Spleen (tissue), 11 donors: ENCODE data around the gene CSNK2B. TPM values are rescaled to one million over a fixed set of nuclear protein-coding genes. Genes with fewer than 3 reads are reported as not detected.

Experiments
- DNase-seq: peaks from one replicate; pipeline ENCODE4 v3.0.0-alpha.2; 2020
- H3K27ac ChIP-seq, 8 donors: fragments of 200-600 bp; sonication (generic) in 7 of 8; 1 replicate in 4 of 8; 2 replicates in 4 of 8; pipeline versions ENCODE4 v1.5.0 to v1.8.0; 2016 to 2021; ENCODE audit warnings: inconsistent platforms in 4 of 8, mild to moderate bottlenecking in 4 of 8, moderate library complexity in 1 of 8
- H3K27me3 ChIP-seq, 7 donors: fragments of 200-600 bp; sonication (generic) in 6 of 7; replicated peaks in 1 of 7; 1 replicate in 4 of 7; 2 replicates in 3 of 7; pipeline versions ENCODE4 v1.5.0 to v1.8.0; 2016 to 2021; ENCODE audit warnings: inconsistent platforms in 3 of 7, mild to moderate bottlenecking in 1 of 7
- H3K36me3 ChIP-seq, 6 donors: fragments of 200-600 bp; sonication (generic) in 5 of 6; 1 replicate in 4 of 6; 2 replicates in 2 of 6; pipeline versions ENCODE4 v1.5.0 to v1.8.0; 2016 to 2021; ENCODE audit warnings: inconsistent platforms in 2 of 6
- H3K4me1 ChIP-seq, 6 donors: fragments of 200-600 bp; sonication (generic) in 5 of 6; 1 replicate in 3 of 6; 2 replicates in 3 of 6; pipeline versions ENCODE4 v1.5.0 to v1.8.0; 2016 to 2021; ENCODE audit warnings: inconsistent platforms in 3 of 6
- H3K4me3 ChIP-seq, 8 donors: fragments of 200-600 bp; sonication (generic) in 7 of 8; 1 replicate in 4 of 8; 2 replicates in 4 of 8; pipeline versions ENCODE4 v1.5.0 to v1.8.0; 2016 to 2021; ENCODE audit warnings: inconsistent platforms in 4 of 8, mild to moderate bottlenecking in 4 of 8, moderate library complexity in 2 of 8
- H3K9me3 ChIP-seq, 8 donors: fragments of 200-600 bp; sonication (generic) in 7 of 8; 1 replicate in 4 of 8; 2 replicates in 4 of 8; pipeline versions ENCODE4 v1.5.0 to v1.8.0; 2016 to 2021; ENCODE audit warnings: inconsistent platforms in 4 of 8
- POLR2A ChIP-seq, 3 donors: fragments of 450-650 bp; IDR thresholded peaks; one replicate each; pipeline ENCODE4 v1.5.1; 2017; ENCODE audit warnings: antibody characterized with exemption in 3 of 3, mild to moderate bottlenecking in 1 of 3
- POLR2AphosphoS5 ChIP-seq, 3 donors: sonication (generic); formaldehyde crosslinking; IDR thresholded peaks; one replicate each; pipeline ENCODE4 v1.5.1; 2017; ENCODE audit warnings: antibody characterized with exemption in 3 of 3
- WGBS, 5 donors: extraction: QIAGEN DNeasy Blood & Tissue Kit in 3 of 5; methylation state at CpG; one replicate each; pipeline versions ENCODE4 v1.1.5 to v1.1.7; 2013 to 2018; 5-methylcytosine and 5-hydroxymethylcytosine counted together
- intact Hi-C: fragments of 100-400 bp; cut with DNase I; formaldehyde crosslinking; loops from one replicate; pipeline ENCODE4 v1.15.0; 2023; ENCODE audit warnings: low total_unique reads
- polyA plus RNA-seq, 3 donors: library from polyadenylated mRNA; stranded (reverse); fragments of 200-250 nt; gene quantifications; one replicate each; pipeline ENCODE4 v1.2.1, GENCODE V29; 2013
- total RNA-seq, 7 donors: library from RNA; depleted of rRNA in 3 of 7; stranded (reverse); fragments of >200 nt in 3 of 7; fragmentation: NEBNext Ultra II Directional in 4 of 7; extraction: Animal tissue kit (Norgen Biotek cat#: 25700) in 4 of 7; gene quantifications; one replicate each; pipeline versions ENCODE4 v1.1.0 to v1.2.1, GENCODE V29; 2016 to 2021
- TF ChIP-seq, protein P1 (sequence below), 11 experiments: fragments of 200-600 bp in 7 of 11; fragments of 450-650 bp in 4 of 11; sonication (generic) in 4 of 11; IDR thresholded peaks in 8 of 11; conservative IDR thresholded peaks in 3 of 11; 1 replicate in 7 of 11; 2 replicates in 4 of 11; pipeline versions ENCODE4 v1.4.0 to v1.8.0; 2016 to 2021; ENCODE audit warnings: antibody characterized with exemption in 11 of 11, inconsistent platforms in 4 of 11, mild to moderate bottlenecking in 1 of 11
- donor health status: healthy with polysubstance abuse.
- donor health status: DM: no; HTN: no; CAD: no; lungs with moderate emphysema.
- donor health status: DM: no; HTN: no; CAD: no.
- donor health status: Bipolar disorder and iron deficiency.
- donor health status: healthy.
- donor health status: DM: no; HTN: no; CAD: no.
- donor health status: DM: yes; HTN: yes; CAD: no.

The CSNK2B gene
- total and polyA plus RNA-seq, 10 donors, result 122 to 294 (median 145) TPM

- no peak for DNase-seq
- Histone ChIP-seq H3K36me3 (no peaks in the 10 kb centered on the region), H3K27ac (no peak within 1 kb of the TSS), H3K27me3 (no peaks in the 10 kb centered on the region), H3K9me3 (no peaks in the 10 kb centered on the region), H3K4me3 (no peak within 1 kb of the TSS), H3K4me1 (peaks cover 0 to 17% (median 8%) of the 10 kb centered on the region in 6 donors)
- TF ChIP-seq, protein P1, sequence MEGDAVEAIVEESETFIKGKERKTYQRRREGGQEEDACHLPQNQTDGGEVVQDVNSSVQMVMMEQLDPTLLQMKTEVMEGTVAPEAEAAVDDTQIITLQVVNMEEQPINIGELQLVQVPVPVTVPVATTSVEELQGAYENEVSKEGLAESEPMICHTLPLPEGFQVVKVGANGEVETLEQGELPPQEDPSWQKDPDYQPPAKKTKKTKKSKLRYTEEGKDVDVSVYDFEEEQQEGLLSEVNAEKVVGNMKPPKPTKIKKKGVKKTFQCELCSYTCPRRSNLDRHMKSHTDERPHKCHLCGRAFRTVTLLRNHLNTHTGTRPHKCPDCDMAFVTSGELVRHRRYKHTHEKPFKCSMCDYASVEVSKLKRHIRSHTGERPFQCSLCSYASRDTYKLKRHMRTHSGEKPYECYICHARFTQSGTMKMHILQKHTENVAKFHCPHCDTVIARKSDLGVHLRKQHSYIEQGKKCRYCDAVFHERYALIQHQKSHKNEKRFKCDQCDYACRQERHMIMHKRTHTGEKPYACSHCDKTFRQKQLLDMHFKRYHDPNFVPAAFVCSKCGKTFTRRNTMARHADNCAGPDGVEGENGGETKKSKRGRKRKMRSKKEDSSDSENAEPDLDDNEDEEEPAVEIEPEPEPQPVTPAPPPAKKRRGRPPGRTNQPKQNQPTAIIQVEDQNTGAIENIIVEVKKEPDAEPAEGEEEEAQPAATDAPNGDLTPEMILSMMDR (IDR thresholded peaks at IDR 0.05 in 8 of 11, conservative IDR thresholded peaks at IDR 0.05 in 3 of 11), result no peak
- TF ChIP-seq POLR2A (IDR thresholded peaks at IDR 0.05), result no peak
- TF ChIP-seq POLR2AphosphoS5 (IDR thresholded peaks at IDR 0.05), result no peak
- 75 to 89% (median 81%) methylated on average over 14 to 16 of the region's 16 CpGs for WGBS, 5 donors
- intact Hi-C loops, result no loop called here
Measured at GRCh38 chr6:31715022-31715958, 49.4 kb downstream of the CSNK2B start, which contains the start of gene LY6G6D. TSS of gene LY6G6D (plus strand) at chr6:31715348. CDS start at chr6:31715356, 8 bp downstream.

DNA sequence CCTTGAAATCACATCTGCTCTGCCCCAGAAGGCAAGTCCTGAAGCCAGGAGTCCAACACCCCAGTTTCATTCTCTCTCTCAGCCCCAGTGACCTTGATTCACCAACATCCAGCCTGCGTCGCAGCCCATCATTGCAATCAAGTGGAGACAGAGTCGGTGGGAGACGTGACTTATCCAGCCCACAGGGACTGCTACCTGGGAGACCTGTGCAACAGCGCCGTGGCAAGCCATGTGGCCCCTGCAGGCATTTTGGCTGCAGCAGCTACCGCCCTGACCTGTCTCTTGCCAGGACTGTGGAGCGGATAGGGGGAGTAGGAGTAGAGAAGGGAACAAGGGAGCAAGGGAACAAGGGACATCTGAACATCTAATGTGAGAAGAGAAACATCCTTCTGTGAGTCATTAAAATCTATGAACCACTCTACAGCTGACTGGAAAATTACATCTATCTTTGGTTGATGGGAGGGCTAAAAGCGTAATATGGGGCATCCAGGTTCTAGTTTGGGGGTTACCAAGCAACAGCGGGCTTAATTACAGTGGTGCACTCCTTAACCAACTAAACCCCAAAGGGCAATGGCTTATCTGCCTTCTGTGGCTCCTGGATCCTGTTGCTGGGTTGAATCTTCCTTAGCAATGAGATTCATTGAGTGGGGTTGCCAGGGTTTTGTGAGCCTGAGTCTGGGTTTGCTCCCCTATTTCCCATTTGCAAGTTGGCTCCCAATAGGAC lies 51.8 kb downstream of the CSNK2B start:
- 86 to 92% (median 88%) methylated on average over 10 of the region's 10 CpGs for WGBS, 5 donors
- intact Hi-C loops, result no loop called here
- H3K27ac ChIP-seq, result no peak overlapping the region

GRCh38 chr6:31718265-31718664 lies 52.4 kb downstream of the CSNK2B start:
- H3K27ac ChIP-seq, result no peak overlapping the region
- TF ChIP-seq, protein P1 (IDR thresholded peaks at IDR 0.05 in 8 of 11, conservative IDR thresholded peaks at IDR 0.05 in 3 of 11), result no peak
- no peak for TF ChIP-seq POLR2AphosphoS5 (IDR thresholded peaks at IDR 0.05)
- TF ChIP-seq POLR2A (IDR thresholded peaks at IDR 0.05), result no peak
- no peaks in the 10 kb centered on the region for H3K27me3 ChIP-seq
- 79 to 90% (median 84%) methylated on average over 1 of the region's 1 CpG for WGBS, 5 donors
- no peaks in the 10 kb centered on the region for H3K36me3 ChIP-seq
- DNase-seq, result no peak
- H3K4me1 ChIP-seq, result peaks cover 0 to 5% (median under 1%) of the 10 kb centered on the region in 6 donors
- H3K4me3 ChIP-seq, result no peak overlapping the region
- intact Hi-C loops, result no loop called here
- no peaks in the 10 kb centered on the region for H3K9me3 ChIP-seq

More for the DNA sequence above, 51.8 kb downstream of the CSNK2B start:
- TF ChIP-seq POLR2A (IDR thresholded peaks at IDR 0.05), result no peak
- TF ChIP-seq, protein P1 (IDR thresholded peaks at IDR 0.05 in 8 of 11, conservative IDR thresholded peaks at IDR 0.05 in 3 of 11), result no peak
- no peak for TF ChIP-seq POLR2AphosphoS5 (IDR thresholded peaks at IDR 0.05)
- Histone ChIP-seq H3K4me3 (no peak overlapping the region), H3K36me3 (no peaks in the 10 kb centered on the region), H3K4me1 (no peaks in the 10 kb centered on the region), H3K9me3 (no peaks in the 10 kb centered on the region), H3K27me3 (no peaks in the 10 kb centered on the region)
- DNase-seq, result no peak
